ENCODE data around the gene USH2A. TPM values are rescaled to one million over a fixed set of nuclear protein-coding genes. Genes with fewer than 3 reads are reported as not detected.
"Not testable (repeated sequence)": the region's sequence is repeated elsewhere in the genome, so short reads cannot be mapped to it uniquely, and the experiment has no call there.

The USH2A gene
- total RNA-seq, 1 donor from 2014 or later, result 0.02 TPM

DNA sequence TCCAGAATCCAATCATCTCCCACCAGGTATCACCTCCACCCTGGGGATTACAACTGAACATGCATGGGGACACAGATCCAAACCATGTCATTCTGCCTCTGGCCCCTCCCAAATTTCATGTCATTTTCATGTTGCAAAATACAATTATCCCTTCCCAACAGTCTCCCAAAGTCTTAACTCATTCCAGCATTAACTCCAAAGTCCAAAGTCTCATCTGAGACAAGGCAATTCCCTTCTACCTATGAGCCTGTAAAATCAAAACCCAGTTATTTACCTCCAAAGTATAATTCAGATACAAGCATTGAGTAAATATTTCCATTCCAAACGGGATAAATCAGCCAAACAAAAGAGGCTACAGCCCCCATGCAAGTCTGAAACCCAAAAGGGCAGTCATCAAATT, 73.1 kb downstream of the USH2A start:
- no peak overlapping the region for H3K4me3 ChIP-seq (ENCODE audit: insufficient read depth, low read depth, low read length)
- Mint-ChIP-seq H3K4me3 (ENCODE audit: unreplicated experiment) (no peak overlapping the region), H3K4me1 (ENCODE audit: low read depth, unreplicated experiment) (no peaks in the 10 kb centered on the region), H3K9me3 (ENCODE audit: unreplicated experiment) (no peaks in the 10 kb centered on the region), H3K27me3 (ENCODE audit: low read depth, unreplicated experiment) (no peaks in the 10 kb centered on the region), H3K27ac (ENCODE audit: unreplicated experiment) (no peak overlapping the region), H3K36me3 (ENCODE audit: low read depth, unreplicated experiment) (no peaks in the 10 kb centered on the region)
- no peak for DNase-seq (ENCODE audit: low read depth)
- H3K79me2 ChIP-seq (ENCODE audit: insufficient read depth, low read length), result no peaks in the 10 kb centered on the region
- H3K9me3 ChIP-seq (ENCODE audit: insufficient read depth, low read depth, low read length), result no peaks in the 10 kb centered on the region
- H3K4me1 ChIP-seq (ENCODE audit: insufficient read depth, low read length), result no peaks in the 10 kb centered on the region
- no peak for FAIRE-seq
- no peak overlapping the region for H3K9ac ChIP-seq (ENCODE audit: low read length)
- no peaks in the 10 kb centered on the region for H3K36me3 ChIP-seq (ENCODE audit: insufficient read depth, low read length)
- TF ChIP-seq EZH2 (IDR thresholded peaks at IDR 0.05; ENCODE audit: insufficient read depth, low read length), result no peak
- TF ChIP-seq, protein P1, sequence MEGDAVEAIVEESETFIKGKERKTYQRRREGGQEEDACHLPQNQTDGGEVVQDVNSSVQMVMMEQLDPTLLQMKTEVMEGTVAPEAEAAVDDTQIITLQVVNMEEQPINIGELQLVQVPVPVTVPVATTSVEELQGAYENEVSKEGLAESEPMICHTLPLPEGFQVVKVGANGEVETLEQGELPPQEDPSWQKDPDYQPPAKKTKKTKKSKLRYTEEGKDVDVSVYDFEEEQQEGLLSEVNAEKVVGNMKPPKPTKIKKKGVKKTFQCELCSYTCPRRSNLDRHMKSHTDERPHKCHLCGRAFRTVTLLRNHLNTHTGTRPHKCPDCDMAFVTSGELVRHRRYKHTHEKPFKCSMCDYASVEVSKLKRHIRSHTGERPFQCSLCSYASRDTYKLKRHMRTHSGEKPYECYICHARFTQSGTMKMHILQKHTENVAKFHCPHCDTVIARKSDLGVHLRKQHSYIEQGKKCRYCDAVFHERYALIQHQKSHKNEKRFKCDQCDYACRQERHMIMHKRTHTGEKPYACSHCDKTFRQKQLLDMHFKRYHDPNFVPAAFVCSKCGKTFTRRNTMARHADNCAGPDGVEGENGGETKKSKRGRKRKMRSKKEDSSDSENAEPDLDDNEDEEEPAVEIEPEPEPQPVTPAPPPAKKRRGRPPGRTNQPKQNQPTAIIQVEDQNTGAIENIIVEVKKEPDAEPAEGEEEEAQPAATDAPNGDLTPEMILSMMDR (IDR thresholded peaks at IDR 0.05; ENCODE audit: insufficient read depth, low read depth, low read length), result no peak
- no peaks in the 10 kb centered on the region for H4K20me1 ChIP-seq (ENCODE audit: insufficient read depth, low read length)
- H3K27ac ChIP-seq (ENCODE audit: low read depth, low read length), result no peak overlapping the region
- H2AFZ ChIP-seq (ENCODE audit: low read depth, low read length), result no peak overlapping the region
- no peaks in the 10 kb centered on the region for H3K27me3 ChIP-seq (ENCODE audit: insufficient read depth, low read length)
- H3K4me2 ChIP-seq (ENCODE audit: low read length), result no peak overlapping the region

DNA sequence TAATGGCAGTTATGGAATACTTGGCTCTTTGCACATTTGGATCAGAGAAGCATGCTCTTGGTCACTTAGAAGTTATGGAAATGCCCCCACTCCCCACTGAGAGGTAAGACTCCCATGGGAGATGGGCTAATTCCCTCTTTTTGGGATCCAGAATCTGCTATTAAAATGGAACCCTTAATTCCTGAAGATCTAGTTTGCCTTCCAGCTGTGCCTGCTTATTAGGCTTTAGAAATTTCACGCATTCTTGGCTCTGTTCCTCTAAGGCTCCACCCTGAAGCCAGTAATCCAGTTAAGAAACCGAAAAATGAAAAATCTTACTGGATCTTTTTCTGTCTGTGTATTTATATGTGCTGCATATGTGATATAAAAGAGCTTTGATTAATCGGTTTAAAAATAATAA, 76.7 kb downstream of the USH2A start:
- H3K27me3 Mint-ChIP-seq (ENCODE audit: low read depth, unreplicated experiment), result no peaks in the 10 kb centered on the region
- no peak overlapping the region for H3K27ac ChIP-seq (ENCODE audit: low read depth, low read length)
- FAIRE-seq, result no peak

DNA sequence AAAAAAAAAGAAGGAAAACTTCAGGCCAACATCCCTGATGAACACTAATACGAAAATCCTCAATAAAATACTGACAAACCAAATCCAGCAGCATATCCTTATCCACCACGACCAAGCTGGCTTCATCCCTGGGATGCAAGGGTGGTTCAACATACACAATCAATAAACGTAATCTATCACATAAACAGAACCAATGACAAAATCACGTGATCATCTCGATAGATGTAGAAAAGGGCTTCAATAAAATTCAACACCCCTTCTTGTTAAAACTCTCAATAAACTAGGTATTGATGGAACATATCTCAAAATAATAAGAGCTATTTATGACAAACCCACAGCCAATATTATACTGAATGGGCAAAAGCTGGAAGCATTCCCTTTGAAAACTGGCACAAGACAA, 82.7 kb downstream of the USH2A start:
- DNase-seq (ENCODE audit: low read depth); H3K4me1 Mint-ChIP-seq (ENCODE audit: low read depth, unreplicated experiment); H3K4me2 ChIP-seq (ENCODE audit: low read length); H3K27me3 Mint-ChIP-seq (ENCODE audit: low read depth, unreplicated experiment); H3K9me3 Mint-ChIP-seq (ENCODE audit: unreplicated experiment); H2AFZ ChIP-seq (ENCODE audit: low read depth, low read length); H3K27ac Mint-ChIP-seq (ENCODE audit: unreplicated experiment); H4K20me1 ChIP-seq (ENCODE audit: insufficient read depth, low read length); H3K4me3 ChIP-seq (ENCODE audit: insufficient read depth, low read depth, low read length); FAIRE-seq; H3K36me3 Mint-ChIP-seq (ENCODE audit: low read depth, unreplicated experiment); H3K4me3 Mint-ChIP-seq (ENCODE audit: unreplicated experiment); H3K79me2 ChIP-seq (ENCODE audit: insufficient read depth, low read length); H3K27ac ChIP-seq (ENCODE audit: low read depth, low read length); H3K27me3 ChIP-seq (ENCODE audit: insufficient read depth, low read length); H3K9me3 ChIP-seq (ENCODE audit: insufficient read depth, low read depth, low read length); H3K4me1 ChIP-seq (ENCODE audit: insufficient read depth, low read length); H3K9ac ChIP-seq (ENCODE audit: low read length); H3K36me3 ChIP-seq (ENCODE audit: insufficient read depth, low read length): not testable (repeated sequence)

More for the DNA sequence above, 76.7 kb downstream of the USH2A start:
- Histone ChIP-seq H3K9me3 (ENCODE audit: insufficient read depth, low read depth, low read length) (no peaks in the 10 kb centered on the region), H3K4me3 (ENCODE audit: insufficient read depth, low read depth, low read length) (no peak overlapping the region), H3K27me3 (ENCODE audit: insufficient read depth, low read length) (no peaks in the 10 kb centered on the region), H3K4me1 (ENCODE audit: insufficient read depth, low read length) (no peaks in the 10 kb centered on the region), H3K36me3 (ENCODE audit: insufficient read depth, low read length) (no peaks in the 10 kb centered on the region), H3K9ac (ENCODE audit: low read length) (no peak overlapping the region), H3K79me2 (ENCODE audit: insufficient read depth, low read length) (no peaks in the 10 kb centered on the region), H2AFZ (ENCODE audit: low read depth, low read length) (no peak overlapping the region), H4K20me1 (ENCODE audit: insufficient read depth, low read length) (no peaks in the 10 kb centered on the region), H3K4me2 (ENCODE audit: low read length) (no peak overlapping the region)
- Mint-ChIP-seq H3K36me3 (ENCODE audit: low read depth, unreplicated experiment) (no peaks in the 10 kb centered on the region), H3K9me3 (ENCODE audit: unreplicated experiment) (no peaks in the 10 kb centered on the region), H3K4me1 (ENCODE audit: low read depth, unreplicated experiment) (no peaks in the 10 kb centered on the region), H3K4me3 (ENCODE audit: unreplicated experiment) (no peak overlapping the region), H3K27ac (ENCODE audit: unreplicated experiment) (no peak overlapping the region)
- no peak for TF ChIP-seq EZH2 (IDR thresholded peaks at IDR 0.05; ENCODE audit: insufficient read depth, low read length)
- TF ChIP-seq, protein P1 (IDR thresholded peaks at IDR 0.05; ENCODE audit: insufficient read depth, low read depth, low read length), result no peak
- DNase-seq (ENCODE audit: low read depth), result no peak
